H9 (cell line): ENCODE results near the gene TRIL. TPM values are rescaled to one million over a fixed set of nuclear protein-coding genes. Genes with fewer than 3 reads are reported as not detected.

ENCODE experiments used
- DNase-seq: peaks from one replicate; pipeline ENCODE4 v3.0.0-alpha.2; 2017
- H2AFZ ChIP-seq: one replicate; pipeline ENCODE4 v1.6.1; 2013; ENCODE audit warnings: mild to moderate bottlenecking, low read length, control low read depth, moderate library complexity
- H2AK5ac ChIP-seq: 2 replicates; pipeline ENCODE4 v1.6.1; 2013; ENCODE audit warnings: low read length, control low read depth, mixed read lengths; ENCODE audit not compliant: insufficient read length
- H2BK120ac ChIP-seq: one replicate; pipeline ENCODE4 v1.6.1; 2013; ENCODE audit warnings: low read depth, mild to moderate bottlenecking, low read length, control low read depth, inconsistent platforms; ENCODE audit not compliant: poor library complexity, severe bottlenecking
- H2BK12ac ChIP-seq: 2 replicates; pipeline ENCODE4 v1.6.1; 2013; ENCODE audit warnings: low read length, control low read depth, mixed read lengths, low read depth; ENCODE audit not compliant: insufficient read length
- H2BK15ac ChIP-seq: 2 replicates; pipeline ENCODE4 v1.6.1; 2013; ENCODE audit warnings: low read depth, low read length, control low read depth
- H2BK20ac ChIP-seq: one replicate; pipeline ENCODE4 v1.6.1; 2013; ENCODE audit warnings: low read depth, mild to moderate bottlenecking, low read length, control low read depth, inconsistent platforms; ENCODE audit not compliant: poor library complexity, severe bottlenecking
- H2BK5ac ChIP-seq: 2 replicates; pipeline ENCODE4 v1.6.1; 2013; ENCODE audit warnings: low read length, control low read depth, mixed read lengths; ENCODE audit not compliant: insufficient read length
- H3K14ac ChIP-seq: 2 replicates; pipeline ENCODE4 v1.6.1; 2013; ENCODE audit warnings: low read length, control low read depth; ENCODE audit not compliant: insufficient read depth
- H3K18ac ChIP-seq: 2 replicates; pipeline ENCODE4 v1.6.1; 2013; ENCODE audit warnings: low read depth, mild to moderate bottlenecking, mixed read lengths, low read length, control low read depth; ENCODE audit not compliant: insufficient read length
- H3K23ac ChIP-seq: 2 replicates; pipeline ENCODE4 v1.6.1; 2013; ENCODE audit warnings: low read length, control low read depth, mixed read lengths, low read depth; ENCODE audit not compliant: insufficient read length
- H3K23me2 ChIP-seq: 2 replicates; pipeline ENCODE4 v1.6.1; 2013; ENCODE audit warnings: low read depth, mild to moderate bottlenecking, mixed read lengths, low read length, control low read depth; ENCODE audit not compliant: insufficient read length, poor library complexity, severe bottlenecking
- H3K27ac ChIP-seq: 2 replicates; pipeline ENCODE4 v1.5.1; 2013; ENCODE audit warnings: low read length, control low read depth, mixed read lengths, low read depth; ENCODE audit not compliant: insufficient read length
- H3K27me3 ChIP-seq: 2 replicates; pipeline ENCODE4 v1.6.1; 2013; ENCODE audit warnings: low read length, control low read depth, inconsistent platforms; ENCODE audit not compliant: insufficient read depth
- H3K4ac ChIP-seq: 2 replicates; pipeline ENCODE4 v1.6.1; 2013; ENCODE audit warnings: low read depth, mild to moderate bottlenecking, control low read depth, inconsistent platforms, low read length, moderate library complexity
- H3K4me1 ChIP-seq: 2 replicates; pipeline ENCODE4 v1.6.1; 2013; ENCODE audit warnings: low read length, control low read depth, inconsistent platforms; ENCODE audit not compliant: insufficient read depth
- H3K4me2 ChIP-seq: 2 replicates; pipeline ENCODE4 v1.6.1; 2013; ENCODE audit warnings: low read length, control low read depth, mixed read lengths; ENCODE audit not compliant: insufficient read length, insufficient read depth
- H3K56ac ChIP-seq: 2 replicates; pipeline ENCODE4 v1.6.1; 2013; ENCODE audit warnings: low read depth, mild to moderate bottlenecking, mixed read lengths, low read length, control low read depth; ENCODE audit not compliant: insufficient read length
- H3K79me1 ChIP-seq: 2 replicates; pipeline ENCODE4 v1.6.1; 2013; ENCODE audit warnings: low read depth, mild to moderate bottlenecking, moderate library complexity, low read length, control low read depth, inconsistent platforms; ENCODE audit not compliant: insufficient read depth, poor library complexity, severe bottlenecking
- H3K79me2 ChIP-seq: 2 replicates; pipeline ENCODE4 v1.6.1; 2013; ENCODE audit warnings: low read length, control low read depth, inconsistent platforms; ENCODE audit not compliant: insufficient read depth
- H3K9ac ChIP-seq: 2 replicates; pipeline ENCODE4 v1.6.1; 2013; ENCODE audit warnings: low read length, control low read depth, mixed read lengths; ENCODE audit not compliant: insufficient read length; ENCODE audit errors: extremely low read depth
- H3K9me3 ChIP-seq: one replicate; pipeline ENCODE4 v1.6.1; 2013; ENCODE audit warnings: low read depth, low read length, inconsistent platforms; ENCODE audit not compliant: control insufficient read depth
- H3T11ph ChIP-seq: one replicate; pipeline ENCODE4 v1.6.1; 2013; ENCODE audit warnings: mild to moderate bottlenecking, low read length, control low read depth, inconsistent platforms
- H4K20me1 ChIP-seq: one replicate; pipeline ENCODE4 v1.6.1; 2013; ENCODE audit not compliant: control insufficient read depth, insufficient read length, insufficient read depth
- H4K5ac ChIP-seq: 2 replicates; pipeline ENCODE4 v1.6.1; 2013; ENCODE audit warnings: low read depth, mild to moderate bottlenecking, mixed read lengths, low read length, control low read depth; ENCODE audit not compliant: insufficient read length
- H4K8ac ChIP-seq: replicated peaks from 2 replicates; pipeline ENCODE4 v1.6.1; 2013; ENCODE audit warnings: low read length, control low read depth, mixed read lengths, low read depth; ENCODE audit not compliant: insufficient read length
- H4K91ac ChIP-seq: 2 replicates; pipeline ENCODE4 v1.6.1; 2013; ENCODE audit warnings: low read depth, mild to moderate bottlenecking, moderate library complexity, mixed read lengths, low read length, control low read depth; ENCODE audit not compliant: insufficient read length
- H3K27ac Mint-ChIP-seq, 3 experiments: 2 replicates in 2 of 3; 3 replicates in 1 of 3; pipeline ENCODE4 v1.8.0; 2020 to 2021; ENCODE audit warnings: mixed read lengths in 3 of 3, mild to moderate bottlenecking in 1 of 3, moderate library complexity in 1 of 3
- H3K27me3 Mint-ChIP-seq: 2 replicates; pipeline ENCODE4 v1.8.0; 2021; ENCODE audit warnings: low read depth, mild to moderate bottlenecking, moderate library complexity, mixed read lengths
- H3K36me3 Mint-ChIP-seq, 3 experiments: 2 replicates in 2 of 3; 3 replicates in 1 of 3; pipeline ENCODE4 v1.8.0; 2020 to 2021; ENCODE audit warnings: low read depth in 3 of 3, mixed read lengths in 3 of 3; ENCODE audit not compliant: insufficient read depth in 1 of 3
- H3K4me1 Mint-ChIP-seq, 2 experiments: 2 replicates each; pipeline ENCODE4 v1.8.0; 2020; ENCODE audit warnings: mixed read lengths in 2 of 2
- H3K4me3 Mint-ChIP-seq, 2 experiments: 2 replicates in 1 of 2; 3 replicates in 1 of 2; pipeline ENCODE4 v1.8.0; 2020 to 2021; ENCODE audit warnings: mild to moderate bottlenecking in 2 of 2, mixed read lengths in 2 of 2, moderate library complexity in 1 of 2
- H3K9me3 Mint-ChIP-seq, 2 experiments: 2 replicates in 1 of 2; 3 replicates in 1 of 2; pipeline ENCODE4 v1.8.0; 2020; ENCODE audit warnings: mild to moderate bottlenecking in 2 of 2, mixed read lengths in 2 of 2, moderate library complexity in 1 of 2
- CTCF ChIP-seq: fragments of 200-600 bp; sonication (generic); conservative IDR thresholded peaks from 3 replicates; pipeline ENCODE4 v1.8.0; 2021; ENCODE audit warnings: antibody characterized with exemption, mild to moderate bottlenecking
- WGBS: extraction: QIAGEN DNeasy Blood & Tissue Kit; methylation state at CpG from one replicate; pipeline ENCODE4 v1.1.7; 2013; ENCODE audit warnings: missing lambda C conversion rate, low lambda C conversion rate, mixed read lengths; ENCODE audit not compliant: insufficient read length; ENCODE audit errors: extremely low coverage; 5-methylcytosine and 5-hydroxymethylcytosine counted together
- total RNA-seq: library from RNA; stranded (reverse); gene quantifications from 2 replicates; pipeline ENCODE4 v1.2.1, GENCODE V29; 2021

Gene TRIL
- total RNA-seq, 1 experiment from 2014 or later: 3.1 TPM

GRCh38 chr7:28979776-28980175 is 21.6 kb upstream of the TRIL start:
- no peak overlapping the region for H3K56ac ChIP-seq
- H3K27me3 ChIP-seq: no peaks in the 10 kb centered on the region
- Mint-ChIP-seq H3K4me3 (no peak overlapping the region), H3K4me1 (peaks cover 31 to 33% of the 10 kb centered on the region in 2 experiments), H3K36me3 (no peaks in the 10 kb centered on the region), H3K27me3 (no peaks in the 10 kb centered on the region), H3K9me3 (no peaks in the 10 kb centered on the region), H3K27ac (no peak overlapping the region)
- no peaks in the 10 kb centered on the region for H3K9me3 ChIP-seq
- H2AK5ac ChIP-seq: no peak overlapping the region
- no peak overlapping the region for H3K14ac ChIP-seq
- peaks cover 14% of the 10 kb centered on the region for H3K4me1 ChIP-seq
- TF ChIP-seq CTCF: no peak
- no peak overlapping the region for H2BK5ac ChIP-seq
- no peak overlapping the region for H4K8ac ChIP-seq
- H3K9ac ChIP-seq: no peak overlapping the region
- H3K4ac ChIP-seq: no peak overlapping the region
- no peak overlapping the region for H3T11ph ChIP-seq
- no peak overlapping the region for H2AFZ ChIP-seq
- H3K18ac ChIP-seq: no peak overlapping the region
- no peaks in the 10 kb centered on the region for H3K23me2 ChIP-seq
- H2BK120ac ChIP-seq: no peak overlapping the region
- H4K5ac ChIP-seq: no peak overlapping the region
- no peaks in the 10 kb centered on the region for H3K79me1 ChIP-seq
- no peaks in the 10 kb centered on the region for H4K20me1 ChIP-seq
- no peak overlapping the region for H2BK20ac ChIP-seq
- no peak overlapping the region for H4K91ac ChIP-seq
- H2BK15ac ChIP-seq: no peak overlapping the region
- H3K23ac ChIP-seq: no peak overlapping the region
- no peak overlapping the region for H3K4me2 ChIP-seq
- H3K27ac ChIP-seq: no peak overlapping the region
- no CpG with 5 or more reads among the region's 3 CpGs for WGBS
- DNase-seq: no peak
- H2BK12ac ChIP-seq: no peak overlapping the region
- no peaks in the 10 kb centered on the region for H3K79me2 ChIP-seq
